Vagina (tissue), 2 donors: ENCODE data around the gene NHERF1. TPM values are rescaled to one million over a fixed set of nuclear protein-coding genes. Genes with fewer than 3 reads are reported as not detected.

ENCODE experiments used
- DNase-seq, 2 donors: peaks; one replicate each; pipeline ENCODE4 v3.0.0-alpha.2; 2017; ENCODE audit errors: extremely low spot score in 2 of 2
- H3K27ac ChIP-seq: fragments of 200-600 bp; sonication (generic); one replicate; pipeline ENCODE4 v1.5.1; 2019
- H3K27me3 ChIP-seq: fragments of 200-600 bp; sonication (generic); one replicate; pipeline ENCODE4 v1.5.1; 2019
- H3K36me3 ChIP-seq, 2 donors: fragments of 200-600 bp; sonication (generic); one replicate each; pipeline ENCODE4 v1.5.1; 2017 to 2019
- H3K4me1 ChIP-seq: fragments of 200-600 bp; sonication (generic); one replicate; pipeline ENCODE4 v1.5.1; 2019
- H3K4me3 ChIP-seq, 2 donors: fragments of 200-600 bp; sonication (generic); 1 replicate in 1 of 2; 2 replicates in 1 of 2; pipeline ENCODE4 v1.5.1; 2016 to 2019
- H3K9me3 ChIP-seq: fragments of 200-600 bp; sonication (generic); one replicate; pipeline ENCODE4 v1.5.1; 2019
- POLR2A ChIP-seq, 2 donors: fragments of 450-650 bp; IDR thresholded peaks; one replicate each; pipeline ENCODE4 v1.6.1; 2017; ENCODE audit warnings: antibody characterized with exemption in 2 of 2, mild to moderate bottlenecking in 2 of 2, moderate library complexity in 2 of 2
- POLR2AphosphoS5 ChIP-seq, 2 donors: sonication (generic); formaldehyde crosslinking; IDR thresholded peaks; one replicate each; pipeline ENCODE4 v1.9.0; 2017; ENCODE audit warnings: antibody characterized with exemption in 2 of 2, mild to moderate bottlenecking in 2 of 2, low read depth in 1 of 2; ENCODE audit not compliant: insufficient read depth in 1 of 2
- intact Hi-C: fragments of 100-400 bp; cut with DNase I; formaldehyde crosslinking; loops from one replicate; pipeline ENCODE4 v1.15.1; 2023
- total RNA-seq: library from RNA; depleted of rRNA; stranded (reverse); fragments of >200 nt; gene quantifications from one replicate; pipeline ENCODE4 v1.2.3, GENCODE V29; 2016
- TF ChIP-seq, protein P1 (sequence below), 3 experiments: fragments of 450-650 bp in 2 of 3; fragments of 200-600 bp in 1 of 3; sonication (generic) in 1 of 3; IDR thresholded peaks; one replicate each; pipeline ENCODE4 v1.5.1; 2017 to 2019; ENCODE audit warnings: antibody characterized with exemption in 3 of 3, mild to moderate bottlenecking in 2 of 3, moderate library complexity in 2 of 3

NHERF1 gene
- 57.2 TPM for total RNA-seq

DNA sequence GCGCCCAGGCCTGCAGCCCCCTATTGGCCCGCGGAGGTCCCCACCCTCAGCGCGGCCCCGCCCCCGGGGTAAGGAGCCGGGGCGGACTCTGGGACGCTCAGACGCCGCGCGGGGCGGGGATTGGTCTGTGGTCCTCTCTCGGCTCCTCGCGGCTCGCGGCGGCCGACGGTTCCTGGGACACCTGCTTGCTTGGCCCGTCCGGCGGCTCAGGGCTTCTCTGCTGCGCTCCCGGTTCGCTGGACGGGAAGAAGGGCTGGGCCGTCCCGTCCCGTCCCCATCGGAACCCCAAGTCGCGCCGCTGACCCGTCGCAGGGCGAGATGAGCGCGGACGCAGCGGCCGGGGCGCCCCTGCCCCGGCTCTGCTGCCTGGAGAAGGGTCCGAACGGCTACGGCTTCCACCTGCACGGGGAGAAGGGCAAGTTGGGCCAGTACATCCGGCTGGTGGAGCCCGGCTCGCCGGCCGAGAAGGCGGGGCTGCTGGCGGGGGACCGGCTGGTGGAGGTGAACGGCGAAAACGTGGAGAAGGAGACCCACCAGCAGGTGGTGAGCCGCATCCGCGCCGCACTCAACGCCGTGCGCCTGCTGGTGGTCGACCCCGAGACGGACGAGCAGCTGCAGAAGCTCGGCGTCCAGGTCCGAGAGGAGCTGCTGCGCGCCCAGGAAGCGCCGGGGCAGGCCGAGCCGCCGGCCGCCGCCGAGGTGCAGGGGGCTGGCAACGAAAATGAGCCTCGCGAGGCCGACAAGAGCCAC, at the start of gene NHERF1:
NHERF1 (plus strand) TSS at position 100 of the 750 bp plus-strand sequence; CDS start at position 319, 219 bp downstream.
- TF ChIP-seq POLR2A (IDR thresholded peaks at IDR 0.05) (peak in 1 of 2 donors; percentile 93), POLR2AphosphoS5 (IDR thresholded peaks at IDR 0.05; ENCODE audit: insufficient read depth in 1 of 2, low read depth in 1 of 2) (peak; percentile 12 to 95)
- TF ChIP-seq, protein P1, sequence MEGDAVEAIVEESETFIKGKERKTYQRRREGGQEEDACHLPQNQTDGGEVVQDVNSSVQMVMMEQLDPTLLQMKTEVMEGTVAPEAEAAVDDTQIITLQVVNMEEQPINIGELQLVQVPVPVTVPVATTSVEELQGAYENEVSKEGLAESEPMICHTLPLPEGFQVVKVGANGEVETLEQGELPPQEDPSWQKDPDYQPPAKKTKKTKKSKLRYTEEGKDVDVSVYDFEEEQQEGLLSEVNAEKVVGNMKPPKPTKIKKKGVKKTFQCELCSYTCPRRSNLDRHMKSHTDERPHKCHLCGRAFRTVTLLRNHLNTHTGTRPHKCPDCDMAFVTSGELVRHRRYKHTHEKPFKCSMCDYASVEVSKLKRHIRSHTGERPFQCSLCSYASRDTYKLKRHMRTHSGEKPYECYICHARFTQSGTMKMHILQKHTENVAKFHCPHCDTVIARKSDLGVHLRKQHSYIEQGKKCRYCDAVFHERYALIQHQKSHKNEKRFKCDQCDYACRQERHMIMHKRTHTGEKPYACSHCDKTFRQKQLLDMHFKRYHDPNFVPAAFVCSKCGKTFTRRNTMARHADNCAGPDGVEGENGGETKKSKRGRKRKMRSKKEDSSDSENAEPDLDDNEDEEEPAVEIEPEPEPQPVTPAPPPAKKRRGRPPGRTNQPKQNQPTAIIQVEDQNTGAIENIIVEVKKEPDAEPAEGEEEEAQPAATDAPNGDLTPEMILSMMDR (IDR thresholded peaks at IDR 0.05), result no peak
- Histone ChIP-seq H3K9me3 (no peaks in the 10 kb centered on the region), H3K27me3 (no peaks in the 10 kb centered on the region), H3K27ac (peak within 1 kb of the TSS; percentile 86), H3K4me1 (peaks cover 67% of the 10 kb centered on the region), H3K36me3 (no peaks in the 10 kb centered on the region), H3K4me3 (peak within 1 kb of the TSS; percentile 62 to 98)
- intact Hi-C loops, result loop anchor here (5.0 kb wide), 1 partner anchor 34 kb away; no protein-coding TSS in a partner anchor
- DNase-seq, result no peak

DNA sequence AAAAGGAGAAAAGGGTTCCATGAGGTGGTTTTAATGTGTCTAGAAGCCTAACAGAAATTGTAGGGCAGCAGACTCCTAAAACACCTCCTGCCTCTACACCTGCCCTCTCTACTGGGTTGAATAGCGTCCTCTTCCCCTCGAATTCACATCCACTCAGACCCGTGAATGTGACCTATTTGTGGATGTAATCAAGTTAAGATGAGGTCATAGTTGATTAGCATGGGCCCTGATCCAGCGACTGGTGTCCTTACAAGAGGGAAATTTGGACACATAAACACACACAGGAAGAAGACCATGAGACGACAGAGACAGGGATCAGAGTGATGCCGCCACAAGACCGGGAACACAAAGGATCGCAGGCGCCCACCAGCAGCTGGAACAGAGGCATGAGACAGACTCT, 49.2 kb upstream of the NHERF1 start:
- no peak for DNase-seq
- H3K27me3 ChIP-seq, result no peaks in the 10 kb centered on the region
- TF ChIP-seq POLR2AphosphoS5 (IDR thresholded peaks at IDR 0.05; ENCODE audit: insufficient read depth in 1 of 2, low read depth in 1 of 2) (no peak), POLR2A (IDR thresholded peaks at IDR 0.05) (no peak)
- TF ChIP-seq, protein P1 (IDR thresholded peaks at IDR 0.05), result no peak
- H3K4me1 ChIP-seq, result no peaks in the 10 kb centered on the region
- H3K27ac ChIP-seq, result no peak overlapping the region
- H3K9me3 ChIP-seq, result no peaks in the 10 kb centered on the region
- intact Hi-C loops, result no loop called here
- no peaks in the 10 kb centered on the region for H3K36me3 ChIP-seq
- H3K4me3 ChIP-seq, result no peak overlapping the region

DNA sequence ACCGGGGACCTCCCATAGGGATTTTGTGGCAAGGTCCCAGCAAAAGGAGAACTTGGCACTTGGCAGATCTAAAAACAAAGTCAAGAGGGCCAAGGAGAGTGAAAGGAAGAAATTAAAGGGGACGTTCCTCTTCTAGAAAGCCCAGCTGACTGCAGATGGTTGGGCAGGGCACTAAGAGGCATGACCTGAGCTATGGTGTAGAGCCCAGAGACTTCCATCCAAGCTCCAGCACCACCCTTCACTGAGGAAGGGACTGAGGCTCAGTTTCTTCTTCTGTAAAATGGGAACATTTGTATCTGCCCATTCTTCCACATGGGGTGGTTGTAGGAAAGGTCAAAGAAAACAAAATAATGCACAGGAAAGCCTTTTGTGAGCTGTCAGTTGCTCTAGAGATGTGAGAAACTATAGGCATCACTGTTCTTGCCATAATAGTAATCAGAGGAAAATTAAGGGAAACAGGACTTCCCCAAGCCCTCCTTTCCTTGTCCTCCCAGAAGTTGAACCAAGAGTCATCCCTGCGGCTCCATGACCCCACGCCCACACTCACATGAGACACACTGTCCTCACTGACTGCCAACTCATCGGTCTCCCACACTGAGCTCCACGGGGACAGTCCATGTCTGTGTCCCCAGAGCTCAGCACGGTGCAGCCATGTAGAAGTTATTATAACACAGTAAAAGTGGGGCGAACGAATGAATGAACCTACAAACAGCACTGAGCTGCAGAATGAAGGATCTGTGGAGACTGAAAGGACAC, 46.1 kb upstream of the NHERF1 start:
- TF ChIP-seq, protein P1 (IDR thresholded peaks at IDR 0.05), result no peak
- TF ChIP-seq POLR2AphosphoS5 (IDR thresholded peaks at IDR 0.05; ENCODE audit: insufficient read depth in 1 of 2, low read depth in 1 of 2) (no peak), POLR2A (IDR thresholded peaks at IDR 0.05) (no peak)
- no peak overlapping the region for H3K27ac ChIP-seq
- H3K27me3 ChIP-seq, result no peaks in the 10 kb centered on the region
- H3K9me3 ChIP-seq, result no peaks in the 10 kb centered on the region
- no peaks in the 10 kb centered on the region for H3K36me3 ChIP-seq
- H3K4me1 ChIP-seq, result no peaks in the 10 kb centered on the region
- DNase-seq, result no peak
- intact Hi-C loops, result no loop called here
- H3K4me3 ChIP-seq, result no peak overlapping the region

DNA sequence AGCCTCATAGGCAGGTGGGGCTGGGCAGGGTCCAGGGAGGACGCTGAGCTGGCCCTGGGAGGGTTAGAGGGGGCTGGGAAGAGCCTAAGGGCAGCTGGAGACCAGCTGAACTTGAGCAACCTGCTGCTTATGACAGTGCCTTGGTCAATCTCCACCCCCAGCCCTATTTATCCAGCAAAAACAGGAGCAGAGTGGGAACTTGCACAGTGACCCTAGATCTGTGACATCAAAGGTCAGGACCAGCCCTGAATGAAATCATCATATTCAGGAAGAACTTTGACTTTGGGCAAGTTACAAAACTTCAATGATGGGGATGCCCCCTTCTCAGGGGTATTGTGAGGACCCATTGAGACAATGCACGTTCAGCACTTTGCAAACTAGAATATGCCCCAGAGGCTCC, 45.1 kb upstream of the NHERF1 start:
- Histone ChIP-seq H3K27ac (no peak overlapping the region), H3K36me3 (no peaks in the 10 kb centered on the region), H3K9me3 (no peaks in the 10 kb centered on the region), H3K4me3 (no peak overlapping the region), H3K27me3 (no peaks in the 10 kb centered on the region), H3K4me1 (no peaks in the 10 kb centered on the region)
- intact Hi-C loops, result no loop called here
- no peak for DNase-seq
- no peak for TF ChIP-seq POLR2AphosphoS5 (IDR thresholded peaks at IDR 0.05; ENCODE audit: insufficient read depth in 1 of 2, low read depth in 1 of 2)

DNA sequence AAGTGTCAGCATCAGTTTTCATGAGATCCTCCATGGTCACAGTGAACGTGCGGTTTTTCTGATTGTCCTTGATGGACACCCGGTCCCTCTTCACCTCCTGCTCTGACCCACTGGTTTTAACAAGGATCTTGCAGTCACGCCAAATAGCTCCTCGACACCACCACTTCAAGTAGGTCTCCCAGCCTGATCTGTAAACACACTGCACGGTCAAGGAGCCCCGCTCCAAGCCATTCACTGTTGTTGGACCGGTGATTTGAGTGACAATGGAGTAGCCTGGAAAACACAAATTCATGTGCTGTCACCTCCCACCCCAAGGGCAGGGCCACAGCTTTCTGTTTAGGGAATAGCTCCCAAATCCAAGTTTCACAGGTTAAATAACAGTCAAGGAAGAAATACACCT, 43.9 kb upstream of the NHERF1 start:
- no peaks in the 10 kb centered on the region for H3K4me1 ChIP-seq
- no peaks in the 10 kb centered on the region for H3K9me3 ChIP-seq
- H3K36me3 ChIP-seq, result no peaks in the 10 kb centered on the region
- H3K4me3 ChIP-seq, result no peak overlapping the region
- DNase-seq, result no peak
- intact Hi-C loops, result no loop called here
- TF ChIP-seq, protein P1 (IDR thresholded peaks at IDR 0.05), result no peak
- TF ChIP-seq POLR2A (IDR thresholded peaks at IDR 0.05), result no peak
- no peak for TF ChIP-seq POLR2AphosphoS5 (IDR thresholded peaks at IDR 0.05; ENCODE audit: insufficient read depth in 1 of 2, low read depth in 1 of 2)
- H3K27me3 ChIP-seq, result no peaks in the 10 kb centered on the region
- no peak overlapping the region for H3K27ac ChIP-seq
